GM21737 (cell line): ENCODE measurements around the gene B4GALNT3.
"Not testable (repeated sequence)": the region's sequence is repeated elsewhere in the genome, so short reads cannot be mapped to it uniquely, and the experiment has no call there.

Experiments
- ATAC-seq: cut with Tn5 transposase; IDR thresholded peaks from one replicate; pipeline ENCODE4 v1.9.1; 2021; ENCODE audit warnings: mild to moderate bottlenecking, moderate library complexity; ENCODE audit not compliant: unreplicated experiment

B4GALNT3 gene

GRCh38 chr12:459430-460258 lies at the start of gene B4GALNT3:
Gene B4GALNT3, plus strand, starts transcription at chr12:459939. Its CDS starts 438 bp downstream, at chr12:460377.
- ATAC-seq: no peak

GRCh38 chr12:414859-415258 lies 44.9 kb upstream of the B4GALNT3 start:
- ATAC-seq: no peak

GRCh38 chr12:418432-418831 lies 41.3 kb upstream of the B4GALNT3 start:
- ATAC-seq: no peak

GRCh38 chr12:422526-422925 lies 37.2 kb upstream of the B4GALNT3 start:
- ATAC-seq: no peak

GRCh38 chr12:435737-436136 lies 24.0 kb upstream of the B4GALNT3 start:
- ATAC-seq: not testable (repeated sequence)

- ATAC-seq: no peak
Observed at GRCh38 chr12:442235-442884, 17.4 kb upstream of the B4GALNT3 start.

GRCh38 chr12:447141-447540 lies 12.6 kb upstream of the B4GALNT3 start:
- no peak for ATAC-seq

- ATAC-seq: no peak
Observed at GRCh38 chr12:449203-449602, 10.5 kb upstream of the B4GALNT3 start.

- ATAC-seq: no peak
Observed at GRCh38 chr12:450438-450837, 9.3 kb upstream of the B4GALNT3 start.

GRCh38 chr12:452667-453210 lies 7.0 kb upstream of the B4GALNT3 start:
- ATAC-seq: no peak

- no peak for ATAC-seq
Observed at GRCh38 chr12:454833-455232, 4.9 kb upstream of the B4GALNT3 start.

- no peak for ATAC-seq
Observed at GRCh38 chr12:455821-456220, 3.9 kb upstream of the B4GALNT3 start.

- no peak for ATAC-seq
Observed at GRCh38 chr12:457676-458075, 2.1 kb upstream of the B4GALNT3 start.

GRCh38 chr12:459050-459429 lies 699 bp upstream of the B4GALNT3 start:
- ATAC-seq: no peak

- no peak for ATAC-seq
Observed at GRCh38 chr12:460261-461230, 807 bp downstream of the B4GALNT3 start.

- no peak for ATAC-seq
Observed at GRCh38 chr12:461425-461824, 1.7 kb downstream of the B4GALNT3 start.

GRCh38 chr12:462936-463705 lies 3.4 kb downstream of the B4GALNT3 start:
- no peak for ATAC-seq

- no peak for ATAC-seq
Observed at GRCh38 chr12:464484-465267, 4.9 kb downstream of the B4GALNT3 start.

GRCh38 chr12:466039-466438 lies 6.3 kb downstream of the B4GALNT3 start:
- no peak for ATAC-seq
